AG09319 (cell line): Measurements from ENCODE around the gene NUDT8.
"Not testable (repeated sequence)": the region's sequence is repeated elsewhere in the genome, so short reads cannot be mapped to it uniquely, and the experiment has no call there.

Experiments
- DNase-seq: peaks from one replicate; pipeline ENCODE4 v3.0.0-alpha.2; 2010; ENCODE audit warnings: low read depth; ENCODE audit errors: extremely low read depth
- TF ChIP-seq, protein P1 (sequence below): IDR thresholded peaks from 2 replicates; pipeline ENCODE4 v1.5.1; 2011; ENCODE audit warnings: low read depth, mild to moderate bottlenecking, inconsistent platforms, low read length, moderate library complexity

The NUDT8 gene

DNA sequence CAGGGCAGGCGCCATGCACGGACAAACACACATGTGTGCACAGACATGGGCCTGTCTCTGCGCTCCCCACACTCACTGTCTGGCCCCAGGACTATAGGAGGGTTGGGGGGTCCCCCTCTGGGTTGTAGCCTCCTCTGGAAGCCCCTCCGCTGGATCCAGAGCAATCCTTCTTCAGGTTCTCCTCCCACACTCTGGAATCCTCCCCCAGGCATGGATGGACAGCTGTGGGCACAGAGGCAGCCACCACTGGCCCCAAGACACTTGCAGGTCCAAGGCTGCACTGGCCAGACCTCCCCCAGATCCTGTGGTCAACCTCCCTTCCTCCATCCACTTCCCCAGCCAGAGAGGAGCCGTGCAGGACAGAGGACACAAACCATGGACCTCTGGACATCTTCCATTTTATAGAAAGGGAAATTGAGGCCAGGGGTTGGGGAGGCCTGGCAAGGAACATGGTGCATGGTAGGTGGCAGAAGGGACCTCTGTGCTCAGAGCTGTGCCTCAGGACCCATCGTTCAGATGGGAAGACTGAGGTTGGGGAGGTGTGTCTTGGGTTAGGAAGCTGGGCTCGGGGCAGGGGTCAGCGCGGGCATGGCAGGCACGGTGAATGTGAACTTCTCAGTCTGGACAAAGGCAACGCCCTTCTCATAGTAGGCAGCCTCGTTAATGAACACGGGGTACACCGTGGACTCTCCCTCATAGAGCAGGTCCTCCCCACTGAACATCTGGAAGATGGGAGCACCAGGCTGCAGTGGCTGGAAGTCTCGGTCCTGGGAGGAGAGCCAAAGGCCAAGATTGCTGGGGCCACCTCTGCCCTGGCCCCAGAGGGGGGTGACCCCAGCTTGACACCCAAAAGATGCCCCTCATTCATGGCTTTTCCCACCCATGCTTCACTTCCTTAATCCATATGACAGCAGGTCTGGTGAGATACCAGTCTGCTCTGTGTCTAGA lies 12.7 kb upstream of the NUDT8 start:
- TF ChIP-seq, protein P1, sequence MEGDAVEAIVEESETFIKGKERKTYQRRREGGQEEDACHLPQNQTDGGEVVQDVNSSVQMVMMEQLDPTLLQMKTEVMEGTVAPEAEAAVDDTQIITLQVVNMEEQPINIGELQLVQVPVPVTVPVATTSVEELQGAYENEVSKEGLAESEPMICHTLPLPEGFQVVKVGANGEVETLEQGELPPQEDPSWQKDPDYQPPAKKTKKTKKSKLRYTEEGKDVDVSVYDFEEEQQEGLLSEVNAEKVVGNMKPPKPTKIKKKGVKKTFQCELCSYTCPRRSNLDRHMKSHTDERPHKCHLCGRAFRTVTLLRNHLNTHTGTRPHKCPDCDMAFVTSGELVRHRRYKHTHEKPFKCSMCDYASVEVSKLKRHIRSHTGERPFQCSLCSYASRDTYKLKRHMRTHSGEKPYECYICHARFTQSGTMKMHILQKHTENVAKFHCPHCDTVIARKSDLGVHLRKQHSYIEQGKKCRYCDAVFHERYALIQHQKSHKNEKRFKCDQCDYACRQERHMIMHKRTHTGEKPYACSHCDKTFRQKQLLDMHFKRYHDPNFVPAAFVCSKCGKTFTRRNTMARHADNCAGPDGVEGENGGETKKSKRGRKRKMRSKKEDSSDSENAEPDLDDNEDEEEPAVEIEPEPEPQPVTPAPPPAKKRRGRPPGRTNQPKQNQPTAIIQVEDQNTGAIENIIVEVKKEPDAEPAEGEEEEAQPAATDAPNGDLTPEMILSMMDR = no peak
- no peak for DNase-seq

DNA sequence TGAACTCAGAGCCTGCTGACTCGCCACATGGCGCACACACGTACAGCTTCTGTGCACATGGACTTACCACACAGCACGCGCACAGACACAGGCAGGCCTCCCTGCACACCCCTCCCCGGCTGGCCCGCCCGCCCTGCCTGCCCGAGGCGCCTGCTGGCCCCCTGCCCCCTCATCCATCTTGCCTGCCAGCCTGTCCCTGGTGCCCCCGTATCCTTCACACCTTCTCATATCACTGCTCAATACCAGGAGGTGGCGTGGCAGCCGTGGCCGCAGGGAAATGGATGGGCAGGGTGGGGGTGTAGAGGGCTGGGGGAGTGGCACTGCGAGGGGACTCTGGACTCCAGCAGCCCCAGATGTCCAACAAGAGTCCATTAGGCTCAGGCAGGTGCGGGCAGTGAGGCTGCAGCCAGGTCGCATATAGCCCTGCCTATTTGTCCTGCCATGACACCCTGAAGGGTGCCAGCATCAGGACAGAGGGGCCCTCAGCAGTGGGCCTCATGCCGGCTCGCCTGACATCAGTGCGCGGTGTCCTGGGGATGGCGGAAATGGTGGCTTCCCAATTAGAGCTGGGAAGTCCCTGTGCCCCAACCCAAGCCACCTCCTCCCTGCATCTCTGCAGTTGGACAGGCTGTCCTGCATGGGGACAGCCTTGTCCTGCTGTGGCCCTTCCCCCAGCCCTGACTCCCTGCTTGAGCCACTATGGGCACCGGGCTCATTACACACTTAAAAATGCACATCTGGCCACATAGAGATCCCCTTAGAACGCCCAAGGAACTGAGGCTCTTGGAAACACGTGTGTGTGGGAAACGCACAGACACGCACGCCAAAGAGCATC lies 11.8 kb upstream of the NUDT8 start:
- no peak for DNase-seq
- TF ChIP-seq, protein P1 = no peak

DNA sequence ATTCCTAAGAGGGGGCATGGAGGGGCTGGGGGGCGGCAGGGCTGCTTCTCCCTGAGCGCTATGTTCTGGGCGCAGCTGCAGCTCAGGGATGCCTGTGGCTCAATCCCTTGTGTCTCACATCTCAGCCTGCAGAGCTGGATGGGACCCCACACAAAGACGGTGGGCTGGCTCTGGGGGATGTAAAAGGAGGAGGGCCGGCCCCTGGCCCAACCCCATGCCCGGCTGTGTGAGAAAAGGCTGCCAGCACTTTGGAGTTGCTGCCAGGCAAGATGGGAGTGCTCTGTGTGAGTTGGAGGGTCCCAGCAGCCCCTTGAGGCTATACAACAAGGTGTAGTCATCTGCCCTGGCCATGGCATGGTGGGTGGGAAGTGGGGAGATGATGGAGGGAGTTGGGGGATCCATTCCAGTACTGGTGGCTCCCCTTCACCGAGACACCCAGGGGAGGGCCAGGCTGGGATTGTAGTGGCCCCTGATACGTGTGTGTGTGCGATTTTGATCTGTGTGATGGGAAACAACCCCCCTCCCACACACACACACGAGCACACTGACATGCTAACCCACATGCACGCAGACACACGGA lies 11.1 kb upstream of the NUDT8 start:
- no peak for DNase-seq
- TF ChIP-seq, protein P1 = no peak

DNA sequence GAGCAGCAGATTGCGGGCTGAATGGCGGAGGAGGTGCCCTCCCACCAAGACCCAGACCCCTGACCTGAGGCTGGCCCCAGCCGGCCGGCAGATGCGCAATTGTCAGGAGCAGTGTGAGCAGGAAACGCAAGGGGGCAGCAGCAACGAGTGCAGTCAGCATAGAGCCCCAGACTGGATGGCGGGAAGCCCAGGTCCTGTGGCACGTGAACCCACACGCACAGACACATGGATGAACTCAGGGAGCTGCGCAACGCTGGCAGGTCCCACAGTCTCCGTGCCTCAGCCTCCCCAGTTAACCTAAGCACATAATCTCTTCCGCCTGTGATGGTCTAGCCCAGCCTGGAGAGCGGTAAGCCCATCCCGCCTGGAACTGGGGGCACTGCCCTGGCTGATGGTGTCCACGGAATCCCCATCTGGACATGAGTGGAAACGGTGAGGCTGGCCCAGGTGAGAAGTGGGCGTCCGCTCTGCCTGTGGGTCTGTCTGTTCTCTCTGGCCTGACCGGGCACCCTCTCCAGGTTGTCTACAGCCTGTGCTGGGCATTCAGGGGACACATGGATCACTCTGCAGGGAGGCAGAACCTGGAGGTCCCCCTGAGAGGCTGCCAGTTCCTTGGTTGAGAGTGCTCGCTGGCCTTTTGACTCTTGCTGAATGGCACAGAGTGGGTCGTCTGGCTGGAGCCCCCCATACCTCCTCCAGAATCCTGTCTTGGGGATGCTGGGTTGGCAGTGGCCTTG lies 10.5 kb upstream of the NUDT8 start:
- DNase-seq = peak; percentile 12
- TF ChIP-seq, protein P1 = peak; percentile 66

DNA sequence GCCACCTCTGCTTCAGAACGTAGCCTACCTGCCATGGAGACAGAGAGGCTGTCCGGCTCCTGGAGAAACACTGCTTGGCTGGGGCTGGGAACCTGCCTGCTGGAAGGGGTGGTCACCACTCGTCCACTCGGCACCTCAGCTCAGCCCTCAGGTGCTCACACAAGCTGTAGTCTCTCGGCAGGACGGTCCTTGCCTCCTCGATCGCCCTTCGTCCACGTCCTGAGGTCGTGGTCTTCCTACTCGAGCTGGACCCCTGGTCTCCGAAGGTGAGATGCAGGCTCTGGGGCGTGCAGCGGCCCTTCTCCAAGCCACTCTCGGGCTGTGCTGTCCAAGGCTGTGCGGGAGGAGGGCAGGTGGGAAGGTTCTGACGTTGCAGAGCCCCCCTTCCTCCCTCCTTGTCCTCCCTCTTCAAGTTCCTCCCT lies 9.7 kb upstream of the NUDT8 start, which contains the start of gene TBX10:
TSS of gene TBX10 (minus strand) at position 326 of the 422 bp plus-strand sequence. CDS start at position 35, 291 bp downstream.
- no peak for DNase-seq
- TF ChIP-seq, protein P1 = no peak

DNA sequence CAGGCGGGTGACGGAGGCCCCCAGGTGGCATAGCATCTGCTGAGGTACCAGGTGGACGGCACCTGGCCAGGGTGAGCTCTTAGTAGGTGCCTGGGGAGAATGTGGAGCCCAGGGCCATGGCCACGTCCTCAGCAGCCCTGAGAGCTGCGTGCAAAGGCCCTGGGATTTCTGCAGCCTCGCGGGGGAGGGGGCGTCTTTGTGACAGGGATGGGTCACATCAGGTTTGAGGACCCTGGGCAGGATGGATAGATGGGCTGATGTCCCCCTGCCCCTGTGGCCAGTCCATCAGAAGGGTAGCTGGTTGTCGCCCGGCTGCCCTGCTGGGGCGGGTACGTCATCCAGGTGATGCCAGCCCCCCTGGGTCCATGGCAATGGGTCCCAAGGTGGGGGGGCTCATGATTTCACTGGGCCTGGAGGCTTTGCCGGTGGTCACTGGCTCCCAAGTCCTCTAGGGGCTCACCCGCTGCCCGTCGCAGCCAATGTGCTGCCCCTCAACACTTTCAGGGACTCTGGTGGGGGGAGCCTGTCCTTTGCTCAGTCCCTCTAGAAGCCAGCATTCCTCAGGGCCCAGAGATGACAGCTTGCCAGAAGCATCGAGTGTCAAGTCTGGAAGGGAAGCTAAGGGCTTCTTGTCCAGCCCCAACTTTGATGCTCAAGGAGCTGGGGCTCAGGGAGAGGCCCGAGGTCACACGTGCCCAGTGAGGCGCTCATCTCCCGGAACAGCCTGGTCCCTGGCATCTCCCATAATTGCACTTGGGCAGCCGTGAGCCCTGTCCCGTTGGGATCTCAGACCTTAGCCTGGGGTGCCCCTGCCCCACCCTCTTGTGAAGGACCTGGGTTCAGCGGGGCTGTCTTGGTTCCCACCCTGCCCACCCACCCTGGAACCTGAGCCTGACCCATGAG lies 9.0 kb upstream of the NUDT8 start:
- TF ChIP-seq, protein P1 = no peak
- no peak for DNase-seq

DNA sequence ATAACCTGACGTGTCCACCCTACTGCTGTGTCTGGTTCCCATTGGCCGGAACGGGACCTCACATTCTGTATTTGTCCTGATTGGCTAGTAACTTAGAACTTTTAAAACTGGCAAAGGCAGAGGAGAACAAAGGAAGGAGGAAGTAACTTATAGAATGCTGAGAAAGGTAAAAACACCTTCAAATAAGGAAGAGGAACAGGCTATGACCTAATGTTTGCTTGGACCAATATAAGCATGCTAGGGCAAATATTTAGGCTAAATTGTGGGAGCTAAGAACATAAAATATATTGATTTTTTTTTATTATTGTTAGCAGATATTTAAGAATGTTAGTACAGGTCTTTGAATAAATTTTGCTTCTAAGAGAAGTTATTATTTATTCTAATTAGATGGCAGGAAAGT lies 7.7 kb upstream of the NUDT8 start:
- not testable (repeated sequence) for DNase-seq
